Measurements from ENCODE around the gene PAX3.
"Not testable (repeated sequence)": the region's sequence is repeated elsewhere in the genome, so short reads cannot be mapped to it uniquely, and the experiment has no call there.

PAX3 gene

GRCh38 chr2:222159221-222159620 is 139.6 kb downstream of the PAX3 start:
- H3K4me3 ChIP-seq (ENCODE audit: insufficient read depth, low read depth, low read length) = no peak overlapping the region
- H3K4me1 ChIP-seq (ENCODE audit: control insufficient read depth, insufficient read depth, low read length) = peaks cover 21% of the 10 kb centered on the region
- H3K9me3 ChIP-seq (ENCODE audit: control insufficient read depth, low read length) = no peaks in the 10 kb centered on the region
- no peaks in the 10 kb centered on the region for H3K27me3 ChIP-seq (ENCODE audit: control insufficient read depth, insufficient read depth, low read length, poor library complexity, severe bottlenecking)
- 97 to 99% methylated on average over 4 of the region's 4 CpGs for WGBS, 2 experiments
- H3K27ac ChIP-seq (ENCODE audit: insufficient read depth, low read depth, low read length, poor library complexity, severe bottlenecking) = no peak overlapping the region
- H3K36me3 ChIP-seq (ENCODE audit: control insufficient read depth, insufficient read depth, low read length) = no peaks in the 10 kb centered on the region

- H3K4me3 ChIP-seq (ENCODE audit: insufficient read depth, low read depth, low read length); H3K36me3 ChIP-seq (ENCODE audit: control insufficient read depth, insufficient read depth, low read length); H3K27me3 ChIP-seq (ENCODE audit: control insufficient read depth, insufficient read depth, low read length, poor library complexity, severe bottlenecking); H3K27ac ChIP-seq (ENCODE audit: insufficient read depth, low read depth, low read length, poor library complexity, severe bottlenecking); H3K9me3 ChIP-seq (ENCODE audit: control insufficient read depth, low read length): not testable (repeated sequence)
- WGBS, 2 experiments = 37 to 48% methylated on average over 18 to 21 of the region's 27 CpGs
- H3K4me1 ChIP-seq (ENCODE audit: control insufficient read depth, insufficient read depth, low read length) = peaks cover 12% of the 10 kb centered on the region
Measured at GRCh38 chr2:222155003-222155664, 143.7 kb downstream of the PAX3 start.

Data from ectodermal cell (in vitro differentiated cells).